HFFc6 (cell line): Measurements from ENCODE around the gene MEGF8. TPM values are rescaled to one million over a fixed set of nuclear protein-coding genes. Genes with fewer than 3 reads are reported as not detected.

Experiments used
- DNase-seq: peaks from one replicate; pipeline ENCODE4 v3.0.0-alpha.2; 2018
- H3K27ac Mint-ChIP-seq: 2 replicates; pipeline ENCODE4 v1.8.0; 2020; ENCODE audit warnings: mild to moderate bottlenecking, mixed read lengths
- H3K27me3 Mint-ChIP-seq: 2 replicates; pipeline ENCODE4 v1.8.0; 2021; ENCODE audit warnings: mild to moderate bottlenecking, moderate library complexity, mixed read lengths; ENCODE audit not compliant: insufficient read depth
- H3K36me3 Mint-ChIP-seq: 2 replicates; pipeline ENCODE4 v1.8.0; 2021; ENCODE audit warnings: low read depth, mixed read lengths
- H3K4me1 Mint-ChIP-seq: 2 replicates; pipeline ENCODE4 v1.8.0; 2020; ENCODE audit warnings: low read depth, mixed read lengths
- H3K4me3 Mint-ChIP-seq: 2 replicates; pipeline ENCODE4 v1.8.0; 2020; ENCODE audit warnings: mild to moderate bottlenecking, moderate library complexity, mixed read lengths
- H3K9me3 Mint-ChIP-seq: 2 replicates; pipeline ENCODE4 v1.8.0; 2020; ENCODE audit warnings: mild to moderate bottlenecking, mixed read lengths
- CTCF ChIP-seq: fragments of 200-600 bp; sonication (generic); IDR thresholded peaks from 2 replicates; pipeline ENCODE4 v1.5.0; 2021; ENCODE audit warnings: antibody characterized with exemption, mild to moderate bottlenecking
- total RNA-seq, 6 experiments: library from RNA; stranded (reverse); fragmentation: NEBNext Ultra II Directional; extraction: Animal tissue kit (Norgen Biotek cat#: 25700); gene quantifications; 2 replicates in 1 of 6; 3 replicates in 5 of 6; pipeline ENCODE4 v1.2.3, GENCODE V29; 2021

Gene MEGF8
- total RNA-seq, 6 experiments from 2014 or later: 17.7 to 23.6 (median 18.8) TPM

GRCh38 chr19:42285541-42285941, 39.9 kb upstream of the MEGF8 start:
- Mint-ChIP-seq H3K27ac (peak overlapping the region; percentile 68), H3K9me3 (no peaks in the 10 kb centered on the region), H3K36me3 (no peaks in the 10 kb centered on the region), H3K4me1 (peaks cover 20% of the 10 kb centered on the region), H3K27me3 (peaks cover 3% of the 10 kb centered on the region), H3K4me3 (peak overlapping the region; percentile 87)
- TF ChIP-seq CTCF: no peak; the same call in none of the 2 replicates
- DNase-seq: no peak

- H3K36me3 Mint-ChIP-seq: no peaks in the 10 kb centered on the region
- H3K9me3 Mint-ChIP-seq: no peaks in the 10 kb centered on the region
- H3K27me3 Mint-ChIP-seq: peaks cover 3% of the 10 kb centered on the region
- TF ChIP-seq CTCF: no peak; the same call in 1 of the 2 replicates
- peak overlapping the region; percentile 46 for H3K27ac Mint-ChIP-seq
- H3K4me1 Mint-ChIP-seq: peaks cover 20% of the 10 kb centered on the region
- H3K4me3 Mint-ChIP-seq: peak overlapping the region; percentile 87; the same call in 1 of the 2 replicates
- DNase-seq: no peak
Observed at GRCh38 chr19:42285988-42286348, 39.5 kb upstream of the MEGF8 start.

- Mint-ChIP-seq H3K4me3 (peak overlapping the region; percentile 52), H3K27ac (peak overlapping the region; percentile 46), H3K27me3 (peaks cover 3% of the 10 kb centered on the region), H3K36me3 (peaks cover 1% of the 10 kb centered on the region; the same call in 1 of the 2 replicates), H3K4me1 (peaks cover 20% of the 10 kb centered on the region), H3K9me3 (no peaks in the 10 kb centered on the region)
- DNase-seq: no peak
- TF ChIP-seq CTCF: no peak
Observed at GRCh38 chr19:42286349-42287016, 39.0 kb upstream of the MEGF8 start.

- peaks cover 20% of the 10 kb centered on the region for H3K4me1 Mint-ChIP-seq
- H3K36me3 Mint-ChIP-seq: peaks cover 6% of the 10 kb centered on the region; the same call in 1 of the 2 replicates
- no peaks in the 10 kb centered on the region for H3K9me3 Mint-ChIP-seq
- peaks cover 2% of the 10 kb centered on the region for H3K27me3 Mint-ChIP-seq
- no peak for TF ChIP-seq CTCF
- no peak overlapping the region for H3K27ac Mint-ChIP-seq
- no peak for DNase-seq
- H3K4me3 Mint-ChIP-seq: no peak overlapping the region; the same call in 1 of the 2 replicates
Observed at GRCh38 chr19:42287017-42287826, 38.2 kb upstream of the MEGF8 start.

- DNase-seq: no peak
- H3K4me3 Mint-ChIP-seq: no peak overlapping the region
- TF ChIP-seq CTCF: no peak
- H3K4me1 Mint-ChIP-seq: peaks cover 20% of the 10 kb centered on the region
- no peaks in the 10 kb centered on the region for H3K9me3 Mint-ChIP-seq
- no peak overlapping the region for H3K27ac Mint-ChIP-seq
- H3K36me3 Mint-ChIP-seq: peaks cover 6% of the 10 kb centered on the region; the same call in 1 of the 2 replicates
- peaks cover 2% of the 10 kb centered on the region for H3K27me3 Mint-ChIP-seq
Observed at GRCh38 chr19:42287827-42288107, 37.7 kb upstream of the MEGF8 start.
